SU-DHL-6 (cell line): ENCODE results near the gene SLC23A2.

Experiments used
- EZH2phosphoT487 ChIP-seq: fragments of 200-600 bp; sonication (generic), shearing (Covaris generic); conservative IDR thresholded peaks from 2 replicates; pipeline ENCODE4 v1.6.1; 2018; ENCODE audit warnings: mild to moderate bottlenecking, antibody characterized with exemption, low read length, moderate library complexity, mixed read lengths
- TF ChIP-seq, protein P1 (sequence below): fragments of 200-600 bp; sonication (generic); IDR thresholded peaks from one replicate; pipeline ENCODE4 v1.5.1; 2017; ENCODE audit warnings: antibody characterized with exemption, mild to moderate bottlenecking, low read length, moderate library complexity; ENCODE audit not compliant: insufficient read depth, poor library complexity, severe bottlenecking

- TF ChIP-seq, protein P1, sequence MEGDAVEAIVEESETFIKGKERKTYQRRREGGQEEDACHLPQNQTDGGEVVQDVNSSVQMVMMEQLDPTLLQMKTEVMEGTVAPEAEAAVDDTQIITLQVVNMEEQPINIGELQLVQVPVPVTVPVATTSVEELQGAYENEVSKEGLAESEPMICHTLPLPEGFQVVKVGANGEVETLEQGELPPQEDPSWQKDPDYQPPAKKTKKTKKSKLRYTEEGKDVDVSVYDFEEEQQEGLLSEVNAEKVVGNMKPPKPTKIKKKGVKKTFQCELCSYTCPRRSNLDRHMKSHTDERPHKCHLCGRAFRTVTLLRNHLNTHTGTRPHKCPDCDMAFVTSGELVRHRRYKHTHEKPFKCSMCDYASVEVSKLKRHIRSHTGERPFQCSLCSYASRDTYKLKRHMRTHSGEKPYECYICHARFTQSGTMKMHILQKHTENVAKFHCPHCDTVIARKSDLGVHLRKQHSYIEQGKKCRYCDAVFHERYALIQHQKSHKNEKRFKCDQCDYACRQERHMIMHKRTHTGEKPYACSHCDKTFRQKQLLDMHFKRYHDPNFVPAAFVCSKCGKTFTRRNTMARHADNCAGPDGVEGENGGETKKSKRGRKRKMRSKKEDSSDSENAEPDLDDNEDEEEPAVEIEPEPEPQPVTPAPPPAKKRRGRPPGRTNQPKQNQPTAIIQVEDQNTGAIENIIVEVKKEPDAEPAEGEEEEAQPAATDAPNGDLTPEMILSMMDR: no peak
- TF ChIP-seq EZH2phosphoT487: no peak
Measured at GRCh38 chr20:4869290-4870193, 131.8 kb downstream of the SLC23A2 start.
